CD4-positive, alpha-beta T cell (primary cell): ENCODE data around the gene PLXNA2. TPM values are rescaled to one million over a fixed set of nuclear protein-coding genes. Genes with fewer than 3 reads are reported as not detected.

Experiments used
- ATAC-seq: fragments of 200-7000 bp; cut with Tn5 transposase; one replicate; pipeline ENCODE4 v1.10.0; 2022; ENCODE audit warnings: mild to moderate bottlenecking; ENCODE audit not compliant: poor library complexity
- CTCF ChIA-PET: fragments of 350-600 bp; sonication (Branson Sonifier 250); formaldehyde crosslinking; loops from one replicate; lab custom pipeline; 2021; ENCODE audit warnings: antibody characterized with exemption, inconsistent platforms; lab: Charles Lee
- POLR2A ChIA-PET: fragments of 350-600 bp; sonication (Branson Sonifier 250); formaldehyde crosslinking; loops from one replicate; lab custom pipeline; 2021; ENCODE audit warnings: antibody characterized with exemption, inconsistent platforms; lab: Charles Lee
- DNase-seq, 14 experiments: peaks; one replicate each; pipeline ENCODE4 v3.0.0-alpha.2; 2013 to 2020; ENCODE audit warnings: mixed read lengths in 2 of 14
- H3K27ac ChIP-seq, 2 donors: one replicate each; pipeline versions ENCODE4 v1.5.1 to v1.7.0; 2013; ENCODE audit warnings: low read length in 2 of 2, low read depth in 1 of 2, mild to moderate bottlenecking in 1 of 2
- H3K27me3 ChIP-seq, 2 experiments: 1 replicate in 1 of 2; 2 replicates in 1 of 2; pipeline versions ENCODE4 v1.6.1 to v1.7.0; 2013; ENCODE audit warnings: low read length in 2 of 2, control low read depth in 1 of 2, mild to moderate bottlenecking in 1 of 2, moderate library complexity in 1 of 2; ENCODE audit not compliant: insufficient read depth in 2 of 2, control insufficient read depth in 1 of 2
- H3K36me3 ChIP-seq: one replicate; pipeline ENCODE4 v1.6.1; 2013; ENCODE audit warnings: low read length, control low read depth; ENCODE audit not compliant: insufficient read depth
- H3K4me1 ChIP-seq: one replicate; pipeline ENCODE4 v1.6.1; 2013; ENCODE audit warnings: low read length, control low read depth; ENCODE audit not compliant: insufficient read depth
- H3K4me3 ChIP-seq: one replicate; pipeline ENCODE4 v1.5.1; 2013; ENCODE audit warnings: mild to moderate bottlenecking, low read length, moderate library complexity
- H3K9me3 ChIP-seq, 2 experiments: 1 replicate in 1 of 2; 2 replicates in 1 of 2; pipeline versions ENCODE4 v1.6.1 to v1.7.0; 2013; ENCODE audit warnings: low read length in 2 of 2, mild to moderate bottlenecking in 2 of 2, control low read depth in 1 of 2, moderate library complexity in 1 of 2; ENCODE audit not compliant: control insufficient read depth in 1 of 2, insufficient read depth in 1 of 2
- H3K27ac Mint-ChIP-seq: one replicate; pipeline ENCODE4 v1.8.0; 2020; ENCODE audit warnings: mixed read lengths
- H3K27me3 Mint-ChIP-seq: one replicate; pipeline ENCODE4 v1.8.0; 2021; ENCODE audit warnings: mixed read lengths
- H3K36me3 Mint-ChIP-seq: one replicate; pipeline ENCODE4 v1.8.0; 2021; ENCODE audit warnings: low read depth, mixed read lengths
- H3K4me1 Mint-ChIP-seq: one replicate; pipeline ENCODE4 v1.8.0; 2021; ENCODE audit warnings: low read depth, mixed read lengths
- H3K4me3 Mint-ChIP-seq: one replicate; pipeline ENCODE4 v1.8.0; 2020; ENCODE audit warnings: mild to moderate bottlenecking, mixed read lengths
- H3K9me3 Mint-ChIP-seq: one replicate; pipeline ENCODE4 v1.8.0; 2020; ENCODE audit warnings: mixed read lengths
- intact Hi-C, 2 experiments: fragments of 100-400 bp; cut with DNase I in 1 of 2; cut with micrococcal nuclease in 1 of 2; formaldehyde crosslinking; loops; one replicate each; pipeline versions ENCODE4 v1.15.1 to v1.9.0; 2023 to 2025; cut with DNase I, micrococcal nuclease
- total RNA-seq, 174 experiments: library from RNA in 2 of 174; stranded (reverse) in 2 of 174; gene quantifications; one replicate each; pipeline ENCODE4 v1.2.3 and lab custom pipeline; 2021 to 2026
- TF ChIP-seq, protein P1 (sequence below): fragments of 200-600 bp; IDR thresholded peaks from one replicate; pipeline ENCODE4 v1.8.0; 2022; ENCODE audit warnings: antibody characterized with exemption, mild to moderate bottlenecking

Gene PLXNA2
- total RNA-seq, 2 experiments from 2014 or later = 0.75 to 0.77 TPM

DNA sequence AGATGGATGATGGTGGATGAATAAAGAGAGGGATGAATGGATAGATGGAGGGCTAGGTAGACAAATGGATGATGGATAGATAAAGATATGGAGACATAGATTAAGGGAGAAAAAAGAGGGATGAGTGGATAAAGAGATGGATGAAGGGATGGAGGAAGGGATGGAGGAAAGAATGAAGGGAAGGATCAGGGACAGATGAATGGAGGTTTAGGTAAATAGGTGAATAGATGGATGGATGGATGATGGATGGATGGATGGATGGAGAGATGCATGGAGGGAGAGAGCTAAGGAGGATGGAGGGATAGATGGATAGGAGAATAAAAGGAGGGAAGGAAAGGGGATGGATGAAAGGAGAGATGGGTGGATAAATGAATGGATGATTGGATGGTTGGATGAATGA lies 28.8 kb downstream of the PLXNA2 start:
- CTCF ChIA-PET = no interaction called here
- H3K27me3 Mint-ChIP-seq = peaks cover 5% of the 10 kb centered on the region

DNA sequence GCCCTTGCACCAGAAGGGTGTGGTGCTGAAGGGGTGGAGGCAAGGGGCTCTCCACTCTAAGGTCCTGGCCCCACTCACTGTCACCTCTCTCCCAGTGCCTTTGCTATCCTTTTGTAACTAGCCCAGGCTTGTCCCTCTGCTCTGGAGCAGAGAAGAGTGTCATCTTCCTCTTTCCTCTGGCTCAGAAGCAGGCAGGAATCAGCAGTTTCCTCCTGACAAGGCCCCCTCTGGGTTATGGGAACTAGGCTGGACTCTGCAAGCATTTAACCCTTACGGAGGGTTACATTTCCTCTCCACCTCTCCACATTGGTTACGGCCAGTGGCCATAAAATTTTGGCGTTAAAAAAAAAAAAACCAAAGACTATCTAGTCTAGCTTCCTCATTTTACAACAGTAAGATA lies 30.4 kb downstream of the PLXNA2 start:
- intact Hi-C loops = no loop called here
- Histone ChIP-seq H3K9me3 (no peaks in the 10 kb centered on the region), H3K4me3 (no peak overlapping the region), H3K27ac (no peak overlapping the region), H3K27me3 (no peaks in the 10 kb centered on the region), H3K36me3 (no peaks in the 10 kb centered on the region), H3K4me1 (no peaks in the 10 kb centered on the region)
- Mint-ChIP-seq H3K36me3 (no peaks in the 10 kb centered on the region), H3K27me3 (peaks cover 5% of the 10 kb centered on the region), H3K4me3 (no peak overlapping the region), H3K9me3 (no peaks in the 10 kb centered on the region), H3K27ac (no peak overlapping the region), H3K4me1 (no peaks in the 10 kb centered on the region)
- no peak for DNase-seq
- ChIA-PET CTCF (interaction anchor here (1.2 kb wide), 1 partner anchor 32 kb away, joined by 3 read pairs; no protein-coding TSS in a partner anchor), POLR2A (no interaction called here)
- TF ChIP-seq, protein P1, sequence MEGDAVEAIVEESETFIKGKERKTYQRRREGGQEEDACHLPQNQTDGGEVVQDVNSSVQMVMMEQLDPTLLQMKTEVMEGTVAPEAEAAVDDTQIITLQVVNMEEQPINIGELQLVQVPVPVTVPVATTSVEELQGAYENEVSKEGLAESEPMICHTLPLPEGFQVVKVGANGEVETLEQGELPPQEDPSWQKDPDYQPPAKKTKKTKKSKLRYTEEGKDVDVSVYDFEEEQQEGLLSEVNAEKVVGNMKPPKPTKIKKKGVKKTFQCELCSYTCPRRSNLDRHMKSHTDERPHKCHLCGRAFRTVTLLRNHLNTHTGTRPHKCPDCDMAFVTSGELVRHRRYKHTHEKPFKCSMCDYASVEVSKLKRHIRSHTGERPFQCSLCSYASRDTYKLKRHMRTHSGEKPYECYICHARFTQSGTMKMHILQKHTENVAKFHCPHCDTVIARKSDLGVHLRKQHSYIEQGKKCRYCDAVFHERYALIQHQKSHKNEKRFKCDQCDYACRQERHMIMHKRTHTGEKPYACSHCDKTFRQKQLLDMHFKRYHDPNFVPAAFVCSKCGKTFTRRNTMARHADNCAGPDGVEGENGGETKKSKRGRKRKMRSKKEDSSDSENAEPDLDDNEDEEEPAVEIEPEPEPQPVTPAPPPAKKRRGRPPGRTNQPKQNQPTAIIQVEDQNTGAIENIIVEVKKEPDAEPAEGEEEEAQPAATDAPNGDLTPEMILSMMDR = no peak
- ATAC-seq = no peak

More for the DNA sequence above, 28.8 kb downstream of the PLXNA2 start:
- DNase-seq = no peak
- no peaks in the 10 kb centered on the region for H3K36me3 Mint-ChIP-seq
- no peaks in the 10 kb centered on the region for H3K4me1 ChIP-seq
- no peak overlapping the region for H3K27ac Mint-ChIP-seq
- H3K9me3 Mint-ChIP-seq = no peaks in the 10 kb centered on the region
- H3K4me3 ChIP-seq = no peak overlapping the region
- ATAC-seq = no peak
- no peaks in the 10 kb centered on the region for H3K9me3 ChIP-seq
- H3K27ac ChIP-seq = no peak overlapping the region
- intact Hi-C loops = no loop called here
- no peaks in the 10 kb centered on the region for H3K27me3 ChIP-seq
- no peaks in the 10 kb centered on the region for H3K36me3 ChIP-seq
- POLR2A ChIA-PET = no interaction called here
- no peaks in the 10 kb centered on the region for H3K4me1 Mint-ChIP-seq
- TF ChIP-seq, protein P1 = no peak
- H3K4me3 Mint-ChIP-seq = no peak overlapping the region

DNA sequence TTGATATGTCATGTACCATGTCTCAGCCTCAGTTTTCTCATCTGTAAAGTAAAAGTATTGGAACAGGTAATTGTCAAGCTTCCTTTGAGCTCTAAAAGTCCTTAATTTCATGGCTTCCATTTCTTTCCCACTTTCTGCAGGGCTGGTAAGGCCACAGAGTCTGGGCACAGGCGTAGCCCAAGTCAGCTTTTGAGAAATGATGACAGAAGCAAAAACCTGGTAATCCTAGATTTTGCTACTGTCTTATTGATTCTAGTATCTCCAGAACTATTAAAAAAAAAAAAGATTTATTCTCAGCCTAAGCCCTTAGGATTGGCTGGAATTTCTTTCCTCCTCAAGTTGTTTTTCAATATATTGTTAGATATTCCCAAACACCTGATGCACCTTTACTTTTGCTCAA lies 31.3 kb downstream of the PLXNA2 start:
- Mint-ChIP-seq H3K4me1 (no peaks in the 10 kb centered on the region), H3K27ac (no peak overlapping the region), H3K36me3 (no peaks in the 10 kb centered on the region), H3K27me3 (peaks cover 5% of the 10 kb centered on the region), H3K4me3 (no peak overlapping the region), H3K9me3 (no peaks in the 10 kb centered on the region)
- intact Hi-C loops = no loop called here
- ATAC-seq (no peak), DNase-seq (no peak)
- H3K36me3 ChIP-seq = no peaks in the 10 kb centered on the region
- TF ChIP-seq, protein P1 = no peak
- no peaks in the 10 kb centered on the region for H3K4me1 ChIP-seq
- POLR2A ChIA-PET = no interaction called here
- H3K27me3 ChIP-seq = no peaks in the 10 kb centered on the region
- H3K27ac ChIP-seq = no peak overlapping the region
- H3K9me3 ChIP-seq = no peaks in the 10 kb centered on the region
- CTCF ChIA-PET = no interaction called here
- H3K4me3 ChIP-seq = no peak overlapping the region
